Prostate gland (tissue), 2 donors: ENCODE measurements around the gene IL1RAPL2. TPM values are rescaled to one million over a fixed set of nuclear protein-coding genes. Genes with fewer than 3 reads are reported as not detected.

ENCODE experiments used
- DNase-seq: peaks from one replicate; pipeline ENCODE4 v3.0.0-alpha.2; 2019; ENCODE audit warnings: low spot score
- H3K27ac ChIP-seq, 2 donors: fragments of 200-600 bp; sonication (generic); 2 replicates each; pipeline ENCODE4 v1.5.1; 2017 to 2019
- H3K27me3 ChIP-seq: fragments of 200-600 bp; sonication (generic); replicated peaks from 2 replicates; pipeline ENCODE4 v1.5.1; 2019; ENCODE audit not compliant: insufficient read depth
- H3K36me3 ChIP-seq, 2 donors: fragments of 200-600 bp; sonication (generic); 1 replicate in 1 of 2; 2 replicates in 1 of 2; pipeline versions ENCODE4 v1.5.1 to v1.8.1; 2017 to 2019
- H3K4me1 ChIP-seq: fragments of 200-600 bp; sonication (generic); replicated peaks from 2 replicates; pipeline ENCODE4 v1.5.1; 2019
- H3K4me3 ChIP-seq, 2 donors: fragments of 200-600 bp; sonication (generic); 2 replicates each; pipeline ENCODE4 v1.5.1; 2017 to 2019
- H3K9me3 ChIP-seq: fragments of 200-600 bp; sonication (generic); 2 replicates; pipeline ENCODE4 v1.5.1; 2017
- CTCF ChIP-seq, 4 experiments: fragments of 200-600 bp in 2 of 4; fragments of 450-650 bp in 2 of 4; sonication (generic) in 2 of 4; IDR thresholded peaks; 1 replicate in 3 of 4; 2 replicates in 1 of 4; pipeline ENCODE4 v1.5.1; 2016 to 2019; ENCODE audit warnings: antibody characterized with exemption in 4 of 4, mild to moderate bottlenecking in 2 of 4, moderate library complexity in 2 of 4
- POLR2A ChIP-seq: fragments of 450-650 bp; IDR thresholded peaks from one replicate; pipeline ENCODE4 v1.6.1; 2016; ENCODE audit warnings: antibody characterized with exemption, mild to moderate bottlenecking
- POLR2AphosphoS5 ChIP-seq: sonication (generic); formaldehyde crosslinking; IDR thresholded peaks from one replicate; pipeline ENCODE4 v1.6.1; 2017; ENCODE audit warnings: antibody characterized with exemption
- WGBS: methylation state at CpG from one replicate; pipeline ENCODE4 v1.1.5; 2018; 5-methylcytosine and 5-hydroxymethylcytosine counted together
- intact Hi-C: fragments of 100-400 bp; cut with DNase I; formaldehyde crosslinking; loops from one replicate; pipeline ENCODE4 v1.14.2; 2022
- total RNA-seq, 2 donors: library from RNA; depleted of rRNA; stranded (reverse); fragments of >200 nt; gene quantifications; one replicate each; pipeline ENCODE4 v1.1.0, GENCODE V29; 2016

IL1RAPL2 gene
- total RNA-seq, 2 donors from 2014 or later: 0.51 TPM; not detected in 1

- 43% methylated on average over 4 of the region's 4 CpGs for WGBS
- DNase-seq: no peak
Measured at GRCh38 chrX:105120463-105120862, 554.5 kb downstream of the IL1RAPL2 start.

GRCh38 chrX:105121186-105121585 lies 555.2 kb downstream of the IL1RAPL2 start:
- intact Hi-C loops: no loop called here
- WGBS: 85% methylated on average over 2 of the region's 2 CpGs
- no peak overlapping the region for H3K4me3 ChIP-seq

More at GRCh38 chrX:105120463-105120862, 554.5 kb downstream of the IL1RAPL2 start:
- no peak for TF ChIP-seq CTCF (IDR thresholded peaks at IDR 0.05)
- TF ChIP-seq POLR2A: no peak
- TF ChIP-seq POLR2AphosphoS5: no peak
- Histone ChIP-seq H3K27ac (no peak overlapping the region), H3K4me1 (no peaks in the 10 kb centered on the region), H3K4me3 (no peak overlapping the region), H3K9me3 (no peaks in the 10 kb centered on the region), H3K36me3 (no peaks in the 10 kb centered on the region), H3K27me3 (no peaks in the 10 kb centered on the region)
- intact Hi-C loops: no loop called here

GRCh38 chrX:105126201-105126600 lies 560.2 kb downstream of the IL1RAPL2 start:
- no peak for DNase-seq
- TF ChIP-seq POLR2A: no peak
- TF ChIP-seq CTCF (IDR thresholded peaks at IDR 0.05): no peak
- TF ChIP-seq POLR2AphosphoS5: no peak
- no peak overlapping the region for H3K27ac ChIP-seq

More at GRCh38 chrX:105121186-105121585, 555.2 kb downstream of the IL1RAPL2 start:
- H3K4me1 ChIP-seq: no peaks in the 10 kb centered on the region
- H3K9me3 ChIP-seq: no peaks in the 10 kb centered on the region
- no peak for DNase-seq
- TF ChIP-seq POLR2AphosphoS5 (no peak), POLR2A (no peak), CTCF (IDR thresholded peaks at IDR 0.05) (no peak)
- H3K27ac ChIP-seq: no peak overlapping the region
- no peaks in the 10 kb centered on the region for H3K27me3 ChIP-seq
- no peaks in the 10 kb centered on the region for H3K36me3 ChIP-seq

GRCh38 chrX:105134273-105134672 lies 568.3 kb downstream of the IL1RAPL2 start:
- H3K4me1 ChIP-seq: no peaks in the 10 kb centered on the region
- intact Hi-C loops: no loop called here
- no peak for DNase-seq
- H3K27ac ChIP-seq: no peak overlapping the region
- H3K9me3 ChIP-seq: no peaks in the 10 kb centered on the region
- no peaks in the 10 kb centered on the region for H3K36me3 ChIP-seq
- H3K27me3 ChIP-seq: no peaks in the 10 kb centered on the region
- no peak overlapping the region for H3K4me3 ChIP-seq
- no peak for TF ChIP-seq POLR2AphosphoS5
- TF ChIP-seq CTCF (IDR thresholded peaks at IDR 0.05): no peak
- TF ChIP-seq POLR2A: no peak

More at GRCh38 chrX:105126201-105126600, 560.2 kb downstream of the IL1RAPL2 start:
- H3K4me3 ChIP-seq: no peak overlapping the region
- H3K27me3 ChIP-seq: no peaks in the 10 kb centered on the region
- H3K4me1 ChIP-seq: no peaks in the 10 kb centered on the region
- intact Hi-C loops: no loop called here
- H3K9me3 ChIP-seq: no peaks in the 10 kb centered on the region
- H3K36me3 ChIP-seq: no peaks in the 10 kb centered on the region

GRCh38 chrX:105136786-105137185 lies 570.8 kb downstream of the IL1RAPL2 start:
- DNase-seq: no peak
- Histone ChIP-seq H3K27me3 (no peaks in the 10 kb centered on the region), H3K9me3 (no peaks in the 10 kb centered on the region), H3K36me3 (no peaks in the 10 kb centered on the region), H3K4me3 (no peak overlapping the region), H3K27ac (no peak overlapping the region), H3K4me1 (no peaks in the 10 kb centered on the region)
- no peak for TF ChIP-seq POLR2A
- no peak for TF ChIP-seq CTCF (IDR thresholded peaks at IDR 0.05)
- no peak for TF ChIP-seq POLR2AphosphoS5
- intact Hi-C loops: no loop called here
